HepG2 (cell line): ENCODE data around the gene DOCK2. TPM values are rescaled to one million over a fixed set of nuclear protein-coding genes. Genes with fewer than 3 reads are reported as not detected.

Experiments
- ATAC-seq: fragments of 200-7000 bp; cut with Tn5 transposase; 3 replicates; pipeline ENCODE4 v1.9.1; 2020; ENCODE audit warnings: mild to moderate bottlenecking, moderate library complexity
- BruUV-seq: library from RNA; stranded (reverse); fragments of 400-500 nt; replicated peaks from 2 replicates; lab custom pipeline; 2021; lab: Mats Ljungman, UMichigan
- CTCF ChIA-PET: fragments of 300-600 bp; formaldehyde crosslinking; extraction: SDS; loops from one replicate; lab custom pipeline; 2021; ENCODE audit warnings: low total read pairs, inconsistent platforms, low intra/inter-chr PET ratio; lab: Yijun Ruan, JAX
- POLR2A ChIA-PET: fragments of 350-600 bp; sonication (Branson Sonifier 250); formaldehyde crosslinking; loops from one replicate; lab custom pipeline; 2020; ENCODE audit warnings: antibody characterized with exemption, inconsistent platforms; lab: Yijun Ruan, JAX
- DNase-seq: peaks from one replicate; pipeline ENCODE4 v3.0.0-alpha.2; 2015; ENCODE audit warnings: low spot score
- FAIRE-seq: peaks from 3 replicates; lab custom pipeline; 2011; peaks lifted over from hg19 to GRCh38; lab: Jason Lieb, UNC
- H2AFZ ChIP-seq: one replicate; pipeline ENCODE4 v1.6.1; 2011; ENCODE audit warnings: low read length, inconsistent platforms
- H3K27ac ChIP-seq: fragments of 300-600 bp; 3 replicates; pipeline ENCODE4 v1.8.0; 2011; ENCODE audit warnings: mixed run types, mild to moderate bottlenecking, mixed read lengths, low read length, inconsistent platforms; ENCODE audit not compliant: insufficient read depth; ENCODE audit errors: extremely low read length
- H3K27me3 ChIP-seq, 2 experiments: fragments of 200-600 bp in 1 of 2; 2 replicates in 1 of 2; 3 replicates in 1 of 2; pipeline versions ENCODE4 v1.6.0 to v1.8.0; 2011; ENCODE audit warnings: low read length in 2 of 2, mild to moderate bottlenecking in 2 of 2, moderate library complexity in 2 of 2, inconsistent platforms in 1 of 2; ENCODE audit not compliant: insufficient read depth in 2 of 2, control insufficient read depth in 1 of 2
- H3K36me3 ChIP-seq, 2 experiments: fragments of 200-600 bp in 1 of 2; replicated peaks in 1 of 2; 2 replicates in 1 of 2; 3 replicates in 1 of 2; pipeline versions ENCODE4 v1.5.1 to v1.8.0; 2011; ENCODE audit warnings: low read length in 2 of 2, inconsistent platforms in 1 of 2; ENCODE audit not compliant: insufficient read depth in 2 of 2, control insufficient read depth in 1 of 2
- H3K4me1 ChIP-seq: 2 replicates; pipeline ENCODE4 v1.5.1; 2012; ENCODE audit warnings: low read length, inconsistent platforms; ENCODE audit not compliant: insufficient read depth
- H3K4me2 ChIP-seq: 2 replicates; pipeline ENCODE4 v1.6.0; 2011; ENCODE audit warnings: low read depth, low read length, inconsistent platforms
- H3K4me3 ChIP-seq, 3 experiments: fragments of 200-600 bp in 1 of 3; sonication (generic), shearing (Covaris generic) in 1 of 3; replicated peaks in 1 of 3; 2 replicates each; pipeline ENCODE4 v1.5.1; 2011 to 2016; ENCODE audit warnings: low read length in 3 of 3, inconsistent platforms in 2 of 3, low read depth in 2 of 3, mild to moderate bottlenecking in 2 of 3, control low read depth in 1 of 3, mixed read lengths in 1 of 3; ENCODE audit not compliant: insufficient read depth in 1 of 3
- H3K79me2 ChIP-seq: one replicate; pipeline ENCODE4 v1.6.1; 2011; ENCODE audit warnings: low read length, inconsistent platforms; ENCODE audit not compliant: insufficient read depth
- H3K9ac ChIP-seq: 2 replicates; pipeline ENCODE4 v1.6.0; 2011; ENCODE audit warnings: mild to moderate bottlenecking, low read depth, low read length, inconsistent platforms; ENCODE audit not compliant: insufficient read depth
- H3K9me3 ChIP-seq: 2 replicates; pipeline ENCODE4 v1.5.1; 2012; ENCODE audit warnings: mild to moderate bottlenecking, low read length
- H4K20me1 ChIP-seq: 2 replicates; pipeline ENCODE4 v1.6.0; 2011; ENCODE audit warnings: inconsistent platforms, mild to moderate bottlenecking, low read length, moderate library complexity; ENCODE audit not compliant: insufficient read depth
- FLYWCH1 ChIP-seq: sonication (generic); formaldehyde crosslinking; IDR thresholded peaks from 2 replicates; pipeline ENCODE4 v1.8.1; 2023; ENCODE audit warnings: mild to moderate bottlenecking, missing genetic modification reagents
- HOXA9 ChIP-seq: sonication (generic); formaldehyde crosslinking; IDR thresholded peaks from 2 replicates; pipeline ENCODE4 v1.8.1; 2022; ENCODE audit warnings: missing genetic modification reagents, mild to moderate bottlenecking, moderate library complexity, borderline replicate concordance
- KDM1A ChIP-seq: IDR thresholded peaks from 2 replicates; pipeline ENCODE4 v1.6.1; 2016; ENCODE audit warnings: missing compliant biosample characterization
- MATR3 ChIP-seq: sonication (generic); formaldehyde crosslinking; IDR thresholded peaks from 2 replicates; pipeline ENCODE4 v1.4.0; 2020; ENCODE audit warnings: missing genetic modification reagents
- SIX4 ChIP-seq: sonication (generic); formaldehyde crosslinking; IDR thresholded peaks from 2 replicates; pipeline ENCODE4 v1.4.0; 2020; ENCODE audit warnings: missing genetic modification reagents
- ZBTB7A ChIP-seq: sonication (generic); formaldehyde crosslinking; IDR thresholded peaks from 2 replicates; pipeline ENCODE4 v1.8.0; 2022; ENCODE audit warnings: mild to moderate bottlenecking, missing genetic modification reagents
- ZNF333 ChIP-seq: sonication (generic); formaldehyde crosslinking; IDR thresholded peaks from 2 replicates; pipeline ENCODE4 v1.4.0; 2020; ENCODE audit warnings: mild to moderate bottlenecking, missing genetic modification reagents, borderline replicate concordance
- ZNF7 ChIP-seq: IDR thresholded peaks from 2 replicates; pipeline ENCODE4 v1.6.1; 2016; ENCODE audit warnings: missing biosample characterization, missing genetic modification reagents
- WGBS: methylation state at CpG from one replicate; pipeline ENCODE4 v1.1.6; 2017; ENCODE audit warnings: low lambda C conversion rate; 5-methylcytosine and 5-hydroxymethylcytosine counted together
- in situ Hi-C: cut with HindIII; loops from 2 replicates; pipeline ENCODE4 v1.10.0; 2017; ENCODE audit warnings: low pct_unique_long_range_greater_than_20kb; ENCODE audit not compliant: extremely low pct_ligation_motif_present
- intact Hi-C: fragments of 100-400 bp; cut with micrococcal nuclease; formaldehyde crosslinking; loops from one replicate; pipeline ENCODE4 v1.10.0; 2022; ENCODE audit not compliant: unreplicated experiment
- polyA plus RNA-seq, 8 experiments: library from polyadenylated mRNA; depleted of rRNA in 3 of 8; stranded (reverse) in 7 of 8; unstranded in 1 of 8; fragments of >200 nt; fragmentation: Illumina TruSeq in 4 of 8; extraction: Trizol in 4 of 8; gene quantifications; 2 replicates each; pipeline versions ENCODE4 v1.2.1 to v1.2.3, GENCODE V29; 2011 to 2016; ENCODE audit warnings: low read depth in 4 of 8, missing spikeins in 1 of 8, mixed read lengths in 1 of 8; ENCODE audit not compliant: insufficient read depth in 1 of 8
- total RNA-seq, 5 experiments: library from RNA; depleted of rRNA; stranded (reverse); fragments of >200 nt; fragmentation: Illumina TruSeq; extraction: Trizol; gene quantifications; 2 replicates each; pipeline ENCODE4 v1.2.3, GENCODE V29; 2016; ENCODE audit warnings: low read depth in 1 of 5
- TF ChIP-seq, protein P1 (sequence below): sonication (generic); formaldehyde crosslinking; IDR thresholded peaks from 2 replicates; pipeline ENCODE4 v1.9.0; 2021; ENCODE audit warnings: missing genetic modification reagents, borderline replicate concordance
- TF ChIP-seq, protein P2 (sequence below): sonication (generic); formaldehyde crosslinking; IDR thresholded peaks from 2 replicates; pipeline ENCODE4 v1.8.0; 2022; ENCODE audit warnings: missing genetic modification reagents, mild to moderate bottlenecking, moderate library complexity, borderline replicate concordance
- TF ChIP-seq, protein P3 (sequence below): sonication (generic); formaldehyde crosslinking; IDR thresholded peaks from 2 replicates; pipeline ENCODE4 v1.8.1; 2023; ENCODE audit warnings: mild to moderate bottlenecking, missing genetic modification reagents

The DOCK2 gene
- total and polyA plus RNA-seq, 2 of the 13 experiments (the other 11 are each of a cell fraction or from before 2014, with no cell fraction given), result not detected

DNA sequence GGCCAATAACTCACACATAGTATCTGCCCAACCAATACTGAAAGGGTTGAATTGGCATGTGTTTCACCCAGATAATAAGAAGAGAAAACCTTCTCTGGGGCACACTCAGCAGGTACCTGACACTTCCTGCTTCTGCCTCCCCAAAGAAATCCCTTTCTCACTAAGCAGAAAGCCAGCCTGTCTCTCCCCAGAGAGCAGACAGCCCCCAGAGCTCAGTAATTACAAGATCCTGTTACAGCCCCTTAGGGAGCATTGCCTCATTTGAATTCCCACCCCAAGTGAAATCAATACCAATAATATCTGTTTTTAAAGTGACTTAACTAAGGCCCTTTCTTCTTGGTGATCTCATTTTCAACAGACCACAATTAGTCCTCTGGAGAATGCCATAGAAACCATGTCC is 430.1 kb downstream of the DOCK2 start (continued):
- TF ChIP-seq MATR3 (CRISPR knock-in tag) (no peak), SIX4 (CRISPR knock-in tag) (no peak), ZBTB7A (CRISPR knock-in tag) (no peak), KDM1A (no peak)
- TF ChIP-seq, protein P1, sequence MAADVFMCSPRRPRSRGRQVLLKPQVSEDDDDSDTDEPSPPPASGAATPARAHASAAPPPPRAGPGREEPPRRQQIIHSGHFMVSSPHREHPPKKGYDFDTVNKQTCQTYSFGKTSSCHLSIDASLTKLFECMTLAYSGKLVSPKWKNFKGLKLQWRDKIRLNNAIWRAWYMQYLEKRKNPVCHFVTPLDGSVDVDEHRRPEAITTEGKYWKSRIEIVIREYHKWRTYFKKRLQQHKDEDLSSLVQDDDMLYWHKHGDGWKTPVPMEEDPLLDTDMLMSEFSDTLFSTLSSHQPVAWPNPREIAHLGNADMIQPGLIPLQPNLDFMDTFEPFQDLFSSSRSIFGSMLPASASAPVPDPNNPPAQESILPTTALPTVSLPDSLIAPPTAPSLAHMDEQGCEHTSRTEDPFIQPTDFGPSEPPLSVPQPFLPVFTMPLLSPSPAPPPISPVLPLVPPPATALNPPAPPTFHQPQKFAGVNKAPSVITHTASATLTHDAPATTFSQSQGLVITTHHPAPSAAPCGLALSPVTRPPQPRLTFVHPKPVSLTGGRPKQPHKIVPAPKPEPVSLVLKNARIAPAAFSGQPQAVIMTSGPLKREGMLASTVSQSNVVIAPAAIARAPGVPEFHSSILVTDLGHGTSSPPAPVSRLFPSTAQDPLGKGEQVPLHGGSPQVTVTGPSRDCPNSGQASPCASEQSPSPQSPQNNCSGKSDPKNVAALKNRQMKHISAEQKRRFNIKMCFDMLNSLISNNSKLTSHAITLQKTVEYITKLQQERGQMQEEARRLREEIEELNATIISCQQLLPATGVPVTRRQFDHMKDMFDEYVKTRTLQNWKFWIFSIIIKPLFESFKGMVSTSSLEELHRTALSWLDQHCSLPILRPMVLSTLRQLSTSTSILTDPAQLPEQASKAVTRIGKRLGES (CRISPR knock-in tag), result no peak

DNA sequence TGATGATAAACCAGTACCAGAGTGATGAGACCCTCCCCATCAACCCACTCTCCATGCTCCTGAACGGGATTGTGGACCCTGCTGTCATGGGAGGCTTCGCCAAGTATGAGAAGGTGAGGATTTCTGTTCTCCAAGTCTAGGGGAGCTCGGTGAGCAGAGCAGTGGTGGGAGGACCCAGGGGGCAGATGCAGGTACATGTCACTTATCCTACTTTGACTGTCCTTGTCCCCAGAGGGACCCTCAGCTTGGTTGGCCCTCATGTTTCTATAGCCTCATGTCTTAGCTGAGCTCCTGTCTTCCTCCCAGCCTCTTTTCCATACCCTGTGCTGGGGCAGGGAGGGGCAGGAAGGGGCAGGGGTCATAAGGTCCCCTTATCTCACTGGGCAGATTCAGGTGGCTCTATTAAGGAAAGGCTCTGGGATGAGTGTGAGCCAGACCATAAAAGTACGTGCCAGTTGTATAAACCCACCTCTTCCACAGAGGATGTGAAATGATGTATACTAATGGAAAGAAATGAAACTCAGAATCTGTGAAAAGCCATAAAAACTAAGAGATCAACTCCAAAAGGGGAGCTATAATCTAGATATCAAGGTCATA is 430.6 kb downstream of the DOCK2 start:
- CTCF ChIA-PET, result no interaction called here
- ATAC-seq, result no peak
- Histone ChIP-seq H2AFZ (no peak overlapping the region), H4K20me1 (no peaks in the 10 kb centered on the region), H3K79me2 (no peaks in the 10 kb centered on the region), H3K9me3 (no peaks in the 10 kb centered on the region)
- no peak for FAIRE-seq
- no peak for TF ChIP-seq ZNF7
- TF ChIP-seq, protein P2, sequence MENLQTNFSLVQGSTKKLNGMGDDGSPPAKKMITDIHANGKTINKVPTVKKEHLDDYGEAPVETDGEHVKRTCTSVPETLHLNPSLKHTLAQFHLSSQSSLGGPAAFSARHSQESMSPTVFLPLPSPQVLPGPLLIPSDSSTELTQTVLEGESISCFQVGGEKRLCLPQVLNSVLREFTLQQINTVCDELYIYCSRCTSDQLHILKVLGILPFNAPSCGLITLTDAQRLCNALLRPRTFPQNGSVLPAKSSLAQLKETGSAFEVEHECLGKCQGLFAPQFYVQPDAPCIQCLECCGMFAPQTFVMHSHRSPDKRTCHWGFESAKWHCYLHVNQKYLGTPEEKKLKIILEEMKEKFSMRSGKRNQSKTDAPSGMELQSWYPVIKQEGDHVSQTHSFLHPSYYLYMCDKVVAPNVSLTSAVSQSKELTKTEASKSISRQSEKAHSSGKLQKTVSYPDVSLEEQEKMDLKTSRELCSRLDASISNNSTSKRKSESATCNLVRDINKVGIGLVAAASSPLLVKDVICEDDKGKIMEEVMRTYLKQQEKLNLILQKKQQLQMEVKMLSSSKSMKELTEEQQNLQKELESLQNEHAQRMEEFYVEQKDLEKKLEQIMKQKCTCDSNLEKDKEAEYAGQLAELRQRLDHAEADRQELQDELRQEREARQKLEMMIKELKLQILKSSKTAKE (CRISPR knock-in tag), result no peak
- no peak for TF ChIP-seq HOXA9 (CRISPR knock-in tag)
- TF ChIP-seq ZNF333, result no peak
- TF ChIP-seq, protein P3, sequence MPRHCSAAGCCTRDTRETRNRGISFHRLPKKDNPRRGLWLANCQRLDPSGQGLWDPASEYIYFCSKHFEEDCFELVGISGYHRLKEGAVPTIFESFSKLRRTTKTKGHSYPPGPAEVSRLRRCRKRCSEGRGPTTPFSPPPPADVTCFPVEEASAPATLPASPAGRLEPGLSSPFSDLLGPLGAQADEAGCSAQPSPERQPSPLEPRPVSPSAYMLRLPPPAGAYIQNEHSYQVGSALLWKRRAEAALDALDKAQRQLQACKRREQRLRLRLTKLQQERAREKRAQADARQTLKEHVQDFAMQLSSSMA (CRISPR knock-in tag), result no peak
- TF ChIP-seq FLYWCH1 (CRISPR knock-in tag), result no peak
- TF ChIP-seq, all 625 proteins: peak for 0
- intact Hi-C loops (no loop called here), in situ Hi-C loops (no loop called here)
- Histone ChIP-seq H3K27ac (no peak overlapping the region), H3K27me3 (peaks cover 0 to 1% of the 10 kb centered on the region in 2 experiments; a peak in 1 of 5 replicates), H3K4me1 (no peaks in the 10 kb centered on the region), H3K36me3 (no peaks in the 10 kb centered on the region), H3K4me3 (no peak overlapping the region), H3K4me2 (no peak overlapping the region), H3K9ac (no peak overlapping the region)
- POLR2A ChIA-PET, result no interaction called here
- whole genome bisulfite sequencing, result 0% methylated on average over 1 of the region's 4 CpGs
- no TSS peak for BruUV-seq
- DNase-seq, result no peak
